SU-DHL-6 (cell line): ENCODE data around the gene KITLG.

Source experiments
- EZH2phosphoT487 ChIP-seq: fragments of 200-600 bp; sonication (generic), shearing (Covaris generic); conservative IDR thresholded peaks from 2 replicates; pipeline ENCODE4 v1.6.1; 2018; ENCODE audit warnings: mild to moderate bottlenecking, antibody characterized with exemption, low read length, moderate library complexity, mixed read lengths
- TF ChIP-seq, protein P1 (sequence below): fragments of 200-600 bp; sonication (generic); IDR thresholded peaks from one replicate; pipeline ENCODE4 v1.5.1; 2017; ENCODE audit warnings: antibody characterized with exemption, mild to moderate bottlenecking, low read length, moderate library complexity; ENCODE audit not compliant: insufficient read depth, poor library complexity, severe bottlenecking

DNA sequence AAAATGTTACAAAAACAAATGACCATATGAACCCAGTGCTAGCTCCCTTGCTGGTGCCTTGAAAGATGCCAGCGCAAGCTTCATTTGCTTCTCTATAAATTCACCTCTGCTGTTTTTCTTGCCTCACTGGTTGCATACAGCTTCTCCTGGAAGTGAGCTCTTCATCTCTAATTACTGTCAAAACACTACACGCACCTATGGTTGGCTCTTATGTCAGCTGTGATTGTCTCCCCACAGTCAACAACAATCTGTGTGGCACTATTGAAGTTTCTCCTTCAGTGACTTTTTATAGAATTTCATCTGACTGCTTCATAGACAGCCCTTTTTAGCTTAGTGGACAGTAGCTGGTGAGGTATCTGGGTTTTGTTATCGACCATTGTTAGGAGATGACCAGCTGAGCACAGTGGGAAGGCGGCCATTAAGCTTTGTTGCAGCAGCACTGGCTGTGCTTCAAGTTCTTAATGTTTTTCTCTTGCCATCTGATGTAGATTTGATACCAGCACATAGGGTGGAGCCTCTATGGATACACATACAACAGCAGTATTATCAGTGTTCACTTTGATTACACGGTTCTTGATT, 131.8 kb downstream of the KITLG start:
- TF ChIP-seq, protein P1, sequence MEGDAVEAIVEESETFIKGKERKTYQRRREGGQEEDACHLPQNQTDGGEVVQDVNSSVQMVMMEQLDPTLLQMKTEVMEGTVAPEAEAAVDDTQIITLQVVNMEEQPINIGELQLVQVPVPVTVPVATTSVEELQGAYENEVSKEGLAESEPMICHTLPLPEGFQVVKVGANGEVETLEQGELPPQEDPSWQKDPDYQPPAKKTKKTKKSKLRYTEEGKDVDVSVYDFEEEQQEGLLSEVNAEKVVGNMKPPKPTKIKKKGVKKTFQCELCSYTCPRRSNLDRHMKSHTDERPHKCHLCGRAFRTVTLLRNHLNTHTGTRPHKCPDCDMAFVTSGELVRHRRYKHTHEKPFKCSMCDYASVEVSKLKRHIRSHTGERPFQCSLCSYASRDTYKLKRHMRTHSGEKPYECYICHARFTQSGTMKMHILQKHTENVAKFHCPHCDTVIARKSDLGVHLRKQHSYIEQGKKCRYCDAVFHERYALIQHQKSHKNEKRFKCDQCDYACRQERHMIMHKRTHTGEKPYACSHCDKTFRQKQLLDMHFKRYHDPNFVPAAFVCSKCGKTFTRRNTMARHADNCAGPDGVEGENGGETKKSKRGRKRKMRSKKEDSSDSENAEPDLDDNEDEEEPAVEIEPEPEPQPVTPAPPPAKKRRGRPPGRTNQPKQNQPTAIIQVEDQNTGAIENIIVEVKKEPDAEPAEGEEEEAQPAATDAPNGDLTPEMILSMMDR = no peak
- no peak for TF ChIP-seq EZH2phosphoT487
